Measurements from ENCODE around the gene MAP3K6. TPM values are rescaled to one million over a fixed set of nuclear protein-coding genes. Genes with fewer than 3 reads are reported as not detected.

Gene MAP3K6
- total RNA-seq, 1 experiment from 2014 or later, result 4.2 TPM

- DNase-seq (ENCODE audit: low spot score), result no peak
These were observed 28.0 kb downstream of the MAP3K6 start for GRCh38 chr1:27338751-27339150.

- DNase-seq (ENCODE audit: low spot score), result no peak
These were observed 30.0 kb downstream of the MAP3K6 start for GRCh38 chr1:27336756-27337155.

- no peak for DNase-seq (ENCODE audit: low spot score)
These were observed 31.0 kb downstream of the MAP3K6 start for GRCh38 chr1:27335506-27336422.

GRCh38 chr1:27333717-27334279 is 33.0 kb downstream of the MAP3K6 start:
- no peak for DNase-seq (ENCODE audit: low spot score)

- DNase-seq (ENCODE audit: low spot score), result no peak
These were observed 34.1 kb downstream of the MAP3K6 start for GRCh38 chr1:27332536-27333281.

GRCh38 chr1:27331922-27332321 is 34.8 kb downstream of the MAP3K6 start:
- DNase-seq (ENCODE audit: low spot score), result no peak

GRCh38 chr1:27331426-27331825 is 35.3 kb downstream of the MAP3K6 start:
- no peak for DNase-seq (ENCODE audit: low spot score)

- DNase-seq (ENCODE audit: low spot score), result no peak
These were observed 36.0 kb downstream of the MAP3K6 start for GRCh38 chr1:27330786-27331185.

- no peak for DNase-seq (ENCODE audit: low spot score)
These were observed 38.8 kb downstream of the MAP3K6 start for GRCh38 chr1:27327964-27328363.

- DNase-seq (ENCODE audit: low spot score), result no peak
These were observed 41.5 kb downstream of the MAP3K6 start for GRCh38 chr1:27325286-27325685.

GRCh38 chr1:27322569-27323240 is 44.1 kb downstream of the MAP3K6 start:
- no peak for DNase-seq (ENCODE audit: low spot score)

GRCh38 chr1:27321813-27322568 is 44.8 kb downstream of the MAP3K6 start, which contains the start of gene TMEM222:
Gene TMEM222 (plus strand): TSS chr1:27322163. CDS start chr1:27322198, 35 bp downstream.
- DNase-seq (ENCODE audit: low spot score), result peak; percentile 95

- DNase-seq (ENCODE audit: low spot score), result no peak
These were observed 48.2 kb downstream of the MAP3K6 start for GRCh38 chr1:27318596-27318995.

- no peak for DNase-seq (ENCODE audit: low spot score)
These were observed 48.6 kb downstream of the MAP3K6 start for GRCh38 chr1:27318136-27318535.

- no peak for DNase-seq (ENCODE audit: low spot score)
These were observed 49.9 kb downstream of the MAP3K6 start for GRCh38 chr1:27316860-27317259.

GRCh38 chr1:27314737-27315136 is 52.0 kb downstream of the MAP3K6 start:
- no peak for DNase-seq (ENCODE audit: low spot score)

- DNase-seq (ENCODE audit: low spot score), result no peak
These were observed 52.6 kb downstream of the MAP3K6 start for GRCh38 chr1:27314169-27314568.

GRCh38 chr1:27307874-27308598 is 58.7 kb downstream of the MAP3K6 start:
- DNase-seq (ENCODE audit: low spot score), result no peak

GRCh38 chr1:27306892-27307761 is 59.6 kb downstream of the MAP3K6 start:
- no peak for DNase-seq (ENCODE audit: low spot score)
